GM13976 (cell line): ENCODE results near the gene MAGI3.

ENCODE experiments used
- DNase-seq: peaks from one replicate; pipeline ENCODE4 v3.0.0; 2012; ENCODE audit warnings: low spot score
- CTCF ChIP-seq: IDR thresholded peaks from 2 replicates; pipeline ENCODE4 v1.5.1; 2012; ENCODE audit warnings: borderline replicate concordance, mild to moderate bottlenecking; ENCODE audit not compliant: insufficient read depth; ENCODE audit errors: extremely low read depth, missing control alignments, control extremely low read depth
- in situ Hi-C: fragments of 300-500 bp; cut with MboI; formaldehyde crosslinking; loops from one replicate; pipeline ENCODE4 v1.12.0; 2022; ENCODE audit warnings: low sequenced_read_pairs, mixed read lengths, inconsistent platforms; ENCODE audit not compliant: unreplicated experiment

Gene MAGI3

GRCh38 chr1:113659035-113659434 lies 268.7 kb downstream of the MAGI3 start:
- in situ Hi-C loops: no loop called here
- TF ChIP-seq CTCF: no peak
- no peak for DNase-seq

GRCh38 chr1:113659556-113659955 lies 269.2 kb downstream of the MAGI3 start:
- in situ Hi-C loops: no loop called here
- no peak for DNase-seq
- no peak for TF ChIP-seq CTCF

GRCh38 chr1:113660088-113660487 lies 269.8 kb downstream of the MAGI3 start:
- TF ChIP-seq CTCF: no peak
- in situ Hi-C loops: no loop called here
- no peak for DNase-seq

GRCh38 chr1:113662101-113662500 lies 271.8 kb downstream of the MAGI3 start:
- DNase-seq: no peak
- no peak for TF ChIP-seq CTCF
- in situ Hi-C loops: no loop called here

- TF ChIP-seq CTCF: no peak
- DNase-seq: no peak
- in situ Hi-C loops: no loop called here
These were observed 273.0 kb downstream of the MAGI3 start for GRCh38 chr1:113663165-113663951.

- TF ChIP-seq CTCF: no peak
- in situ Hi-C loops: loop anchor here (5.0 kb wide), 1 partner anchor 523 kb away; no protein-coding TSS in a partner anchor
- no peak for DNase-seq
These were observed 274.8 kb downstream of the MAGI3 start for GRCh38 chr1:113665071-113665470.
